Spleen (tissue), 11 donors: ENCODE measurements around the gene ZNF611. TPM values are rescaled to one million over a fixed set of nuclear protein-coding genes. Genes with fewer than 3 reads are reported as not detected.
"Not testable (repeated sequence)": the region's sequence is repeated elsewhere in the genome, so short reads cannot be mapped to it uniquely, and the experiment has no call there.

Source experiments
- DNase-seq: peaks from one replicate; pipeline ENCODE4 v3.0.0-alpha.2; 2020
- H3K27ac ChIP-seq, 8 donors: fragments of 200-600 bp; sonication (generic) in 7 of 8; 1 replicate in 4 of 8; 2 replicates in 4 of 8; pipeline versions ENCODE4 v1.5.0 to v1.8.0; 2016 to 2021; ENCODE audit warnings: inconsistent platforms in 4 of 8, mild to moderate bottlenecking in 4 of 8, moderate library complexity in 1 of 8
- H3K27me3 ChIP-seq, 7 donors: fragments of 200-600 bp; sonication (generic) in 6 of 7; replicated peaks in 1 of 7; 1 replicate in 4 of 7; 2 replicates in 3 of 7; pipeline versions ENCODE4 v1.5.0 to v1.8.0; 2016 to 2021; ENCODE audit warnings: inconsistent platforms in 3 of 7, mild to moderate bottlenecking in 1 of 7
- H3K36me3 ChIP-seq, 6 donors: fragments of 200-600 bp; sonication (generic) in 5 of 6; 1 replicate in 4 of 6; 2 replicates in 2 of 6; pipeline versions ENCODE4 v1.5.0 to v1.8.0; 2016 to 2021; ENCODE audit warnings: inconsistent platforms in 2 of 6
- H3K4me1 ChIP-seq, 6 donors: fragments of 200-600 bp; sonication (generic) in 5 of 6; 1 replicate in 3 of 6; 2 replicates in 3 of 6; pipeline versions ENCODE4 v1.5.0 to v1.8.0; 2016 to 2021; ENCODE audit warnings: inconsistent platforms in 3 of 6
- H3K4me3 ChIP-seq, 8 donors: fragments of 200-600 bp; sonication (generic) in 7 of 8; 1 replicate in 4 of 8; 2 replicates in 4 of 8; pipeline versions ENCODE4 v1.5.0 to v1.8.0; 2016 to 2021; ENCODE audit warnings: inconsistent platforms in 4 of 8, mild to moderate bottlenecking in 4 of 8, moderate library complexity in 2 of 8
- H3K9me3 ChIP-seq, 8 donors: fragments of 200-600 bp; sonication (generic) in 7 of 8; 1 replicate in 4 of 8; 2 replicates in 4 of 8; pipeline versions ENCODE4 v1.5.0 to v1.8.0; 2016 to 2021; ENCODE audit warnings: inconsistent platforms in 4 of 8
- CTCF ChIP-seq, 11 experiments: fragments of 200-600 bp in 7 of 11; fragments of 450-650 bp in 4 of 11; sonication (generic) in 4 of 11; IDR thresholded peaks in 8 of 11; conservative IDR thresholded peaks in 3 of 11; 1 replicate in 7 of 11; 2 replicates in 4 of 11; pipeline versions ENCODE4 v1.4.0 to v1.8.0; 2016 to 2021; ENCODE audit warnings: antibody characterized with exemption in 11 of 11, inconsistent platforms in 4 of 11, mild to moderate bottlenecking in 1 of 11
- POLR2A ChIP-seq, 3 donors: fragments of 450-650 bp; IDR thresholded peaks; one replicate each; pipeline ENCODE4 v1.5.1; 2017; ENCODE audit warnings: antibody characterized with exemption in 3 of 3, mild to moderate bottlenecking in 1 of 3
- POLR2AphosphoS5 ChIP-seq, 3 donors: sonication (generic); formaldehyde crosslinking; IDR thresholded peaks; one replicate each; pipeline ENCODE4 v1.5.1; 2017; ENCODE audit warnings: antibody characterized with exemption in 3 of 3
- WGBS, 5 donors: extraction: QIAGEN DNeasy Blood & Tissue Kit in 3 of 5; methylation state at CpG; one replicate each; pipeline versions ENCODE4 v1.1.5 to v1.1.7; 2013 to 2018; 5-methylcytosine and 5-hydroxymethylcytosine counted together
- intact Hi-C: fragments of 100-400 bp; cut with DNase I; formaldehyde crosslinking; loops from one replicate; pipeline ENCODE4 v1.15.0; 2023; ENCODE audit warnings: low total_unique reads
- polyA plus RNA-seq, 3 donors: library from polyadenylated mRNA; stranded (reverse); fragments of 200-250 nt; gene quantifications; one replicate each; pipeline ENCODE4 v1.2.1, GENCODE V29; 2013
- total RNA-seq, 7 donors: library from RNA; depleted of rRNA in 3 of 7; stranded (reverse); fragments of >200 nt in 3 of 7; fragmentation: NEBNext Ultra II Directional in 4 of 7; extraction: Animal tissue kit (Norgen Biotek cat#: 25700) in 4 of 7; gene quantifications; one replicate each; pipeline versions ENCODE4 v1.1.0 to v1.2.1, GENCODE V29; 2016 to 2021
- donor health status: healthy with polysubstance abuse.
- donor health status: DM: no; HTN: no; CAD: no; lungs with moderate emphysema.
- donor health status: DM: no; HTN: no; CAD: no.
- donor health status: Bipolar disorder and iron deficiency.
- donor health status: healthy.
- donor health status: DM: no; HTN: no; CAD: no.
- donor health status: DM: yes; HTN: yes; CAD: no.

The ZNF611 gene
- total and polyA plus RNA-seq, 10 donors, result 2.6 to 32.5 (median 24.0) TPM

- 0 to 2% (median 1%) methylated on average over 32 of the region's 32 CpGs for WGBS, 5 donors
- intact Hi-C loops, result loop anchor here (10.0 kb wide), 1 partner anchor 85 kb away; no protein-coding TSS in a partner anchor
- peak overlapping the region; percentile 39 to 72 (median 64) for H3K4me3 ChIP-seq
- H3K4me1 ChIP-seq, result peaks cover 0 to 45% (median 24%) of the 10 kb centered on the region in 6 donors
- H3K27ac ChIP-seq, result peak overlapping the region; percentile 83 to 94 (median 90)
- no peaks in the 10 kb centered on the region for H3K27me3 ChIP-seq
- DNase-seq, result peak; percentile 84
- no peak for TF ChIP-seq POLR2AphosphoS5 (IDR thresholded peaks at IDR 0.05)
- TF ChIP-seq POLR2A (IDR thresholded peaks at IDR 0.05), result no peak
- TF ChIP-seq CTCF (IDR thresholded peaks at IDR 0.05 in 8 of 11, conservative IDR thresholded peaks at IDR 0.05 in 3 of 11), result no peak
- peaks cover 0 to 11% (median 0%) of the 10 kb centered on the region in 8 donors for H3K9me3 ChIP-seq
- H3K36me3 ChIP-seq, result peaks cover 0 to 8% (median 0%) of the 10 kb centered on the region in 6 donors
Measured at GRCh38 chr19:52689843-52690368, 44.9 kb downstream of the ZNF611 start.

GRCh38 chr19:52688925-52689796 is 45.7 kb downstream of the ZNF611 start:
- H3K36me3 ChIP-seq, result peaks cover 0 to 13% (median 0%) of the 10 kb centered on the region in 6 donors
- DNase-seq, intact Hi-C loops, H3K9me3 ChIP-seq, H3K27me3 ChIP-seq: not testable (repeated sequence)
- H3K4me1 ChIP-seq, result peaks cover 0 to 45% (median 24%) of the 10 kb centered on the region in 6 donors
- peak overlapping the region; percentile 39 to 72 (median 64) for H3K4me3 ChIP-seq
- peak overlapping the region; percentile 83 to 94 (median 90) for H3K27ac ChIP-seq
- 19 to 28% (median 26%) methylated on average over 6 of the region's 6 CpGs for WGBS, 5 donors

GRCh38 chr19:52688335-52688734 is 46.5 kb downstream of the ZNF611 start:
- peaks cover 0 to 45% (median 24%) of the 10 kb centered on the region in 6 donors for H3K4me1 ChIP-seq
- H3K36me3 ChIP-seq, result peaks cover 0 to 21% (median 0%) of the 10 kb centered on the region in 6 donors
- no peaks in the 10 kb centered on the region for H3K9me3 ChIP-seq
- TF ChIP-seq CTCF (IDR thresholded peaks at IDR 0.05 in 8 of 11, conservative IDR thresholded peaks at IDR 0.05 in 3 of 11), result no peak
- no peak for TF ChIP-seq POLR2A (IDR thresholded peaks at IDR 0.05)
- no peak for TF ChIP-seq POLR2AphosphoS5 (IDR thresholded peaks at IDR 0.05)
- H3K4me3 ChIP-seq, result peak overlapping the region in 1 of 8 donors; percentile 67
- intact Hi-C loops, result no loop called here
- no peaks in the 10 kb centered on the region for H3K27me3 ChIP-seq
- 72 to 84% (median 79%) methylated on average over 2 of the region's 2 CpGs for WGBS, 5 donors
- H3K27ac ChIP-seq, result peak overlapping the region in 2 of 8 donors; percentile 91 to 94
- DNase-seq, result no peak

GRCh38 chr19:52687684-52688083 is 47.2 kb downstream of the ZNF611 start:
- DNase-seq, result no peak
- peaks cover 0 to 23% (median 0%) of the 10 kb centered on the region in 6 donors for H3K36me3 ChIP-seq
- H3K4me3 ChIP-seq, result no peak overlapping the region
- no peaks in the 10 kb centered on the region for H3K27me3 ChIP-seq
- intact Hi-C loops, result no loop called here
- H3K4me1 ChIP-seq, result peaks cover 0 to 45% (median 24%) of the 10 kb centered on the region in 6 donors
- no peaks in the 10 kb centered on the region for H3K9me3 ChIP-seq
- no peak overlapping the region for H3K27ac ChIP-seq
- no peak for TF ChIP-seq POLR2AphosphoS5 (IDR thresholded peaks at IDR 0.05)
- TF ChIP-seq POLR2A (IDR thresholded peaks at IDR 0.05), result no peak
- no peak for TF ChIP-seq CTCF (IDR thresholded peaks at IDR 0.05 in 8 of 11, conservative IDR thresholded peaks at IDR 0.05 in 3 of 11)
- 79 to 88% (median 82%) methylated on average over 3 of the region's 3 CpGs for WGBS, 5 donors
